ENCODE data around the gene ITIH4. TPM values are rescaled to one million over a fixed set of nuclear protein-coding genes. Genes with fewer than 3 reads are reported as not detected.

ITIH4 gene
- total and polyA plus RNA-seq, 9 of the 15 experiments (the other 6 are each of a cell fraction or from before 2014, with no cell fraction given): 0.09 to 0.62 (median 0.20) TPM; not detected in 6

- TF ChIP-seq ZHX1 (conservative IDR thresholded peaks at IDR 0.05; ENCODE audit: low read length): no peak
- no peak for TF ChIP-seq THRA (IDR thresholded peaks at IDR 0.05)
- TF ChIP-seq ZNF766 (CRISPR knock-in tag; conservative IDR thresholded peaks at IDR 0.05): no peak
- no peak for TF ChIP-seq NR2C2 (CRISPR knock-in tag; IDR thresholded peaks at IDR 0.05)
- no peak for TF ChIP-seq NR2C2 (tag; IDR thresholded peaks at IDR 0.05)
- no peak for TF ChIP-seq HSF4 (CRISPR knock-in tag; IDR thresholded peaks at IDR 0.05; ENCODE audit: borderline replicate concordance)
- no peak for TF ChIP-seq PRPF4 (IDR thresholded peaks at IDR 0.05; ENCODE audit: insufficient read depth, low read depth, low read length, poor library complexity, severe bottlenecking)
- TF ChIP-seq ZNF644 (tag; IDR thresholded peaks at IDR 0.05; ENCODE audit: low read depth): no peak
- no peak for TF ChIP-seq SIX5 (IDR thresholded peaks at IDR 0.05; ENCODE audit: borderline replicate concordance in 1 of 2, insufficient read depth in 1 of 2, low read depth in 1 of 2, low read length in 2 of 2)
- TF ChIP-seq THAP7 (CRISPR knock-in tag; IDR thresholded peaks at IDR 0.05): no peak
- no peak for TF ChIP-seq CBFB (CRISPR knock-in tag; IDR thresholded peaks at IDR 0.05)
- TF ChIP-seq HNRNPH1 (optimal IDR thresholded peaks at IDR 0.05; ENCODE audit: low read depth, low read length): no peak
- no peak for TF ChIP-seq ZNF561 (CRISPR knock-in tag; conservative IDR thresholded peaks at IDR 0.05)
- no peak for TF ChIP-seq ZBTB43 (CRISPR knock-in tag; IDR thresholded peaks at IDR 0.05)
- no peak for TF ChIP-seq PHF21A (IDR thresholded peaks at IDR 0.05; ENCODE audit: borderline replicate concordance, low read depth)
- no peak for TF ChIP-seq MBD1 (CRISPR knock-in tag; IDR thresholded peaks at IDR 0.05)
- TF ChIP-seq SREBF1 (IDR thresholded peaks at IDR 0.05; ENCODE audit: borderline replicate concordance, low read depth, low read length): no peak
Observed at GRCh38 chr3:52770496-52771333, 59.8 kb downstream of the ITIH4 start, which contains the start of gene NEK4 (continued).

All from K562 (cell line).